ENCODE measurements around the gene ANTKMT. TPM values are rescaled to one million over a fixed set of nuclear protein-coding genes. Genes with fewer than 3 reads are reported as not detected.

Gene ANTKMT
- total and polyA plus RNA-seq, 9 donors: 13.2 to 43.9 (median 21.9) TPM; not detected in 1

DNA sequence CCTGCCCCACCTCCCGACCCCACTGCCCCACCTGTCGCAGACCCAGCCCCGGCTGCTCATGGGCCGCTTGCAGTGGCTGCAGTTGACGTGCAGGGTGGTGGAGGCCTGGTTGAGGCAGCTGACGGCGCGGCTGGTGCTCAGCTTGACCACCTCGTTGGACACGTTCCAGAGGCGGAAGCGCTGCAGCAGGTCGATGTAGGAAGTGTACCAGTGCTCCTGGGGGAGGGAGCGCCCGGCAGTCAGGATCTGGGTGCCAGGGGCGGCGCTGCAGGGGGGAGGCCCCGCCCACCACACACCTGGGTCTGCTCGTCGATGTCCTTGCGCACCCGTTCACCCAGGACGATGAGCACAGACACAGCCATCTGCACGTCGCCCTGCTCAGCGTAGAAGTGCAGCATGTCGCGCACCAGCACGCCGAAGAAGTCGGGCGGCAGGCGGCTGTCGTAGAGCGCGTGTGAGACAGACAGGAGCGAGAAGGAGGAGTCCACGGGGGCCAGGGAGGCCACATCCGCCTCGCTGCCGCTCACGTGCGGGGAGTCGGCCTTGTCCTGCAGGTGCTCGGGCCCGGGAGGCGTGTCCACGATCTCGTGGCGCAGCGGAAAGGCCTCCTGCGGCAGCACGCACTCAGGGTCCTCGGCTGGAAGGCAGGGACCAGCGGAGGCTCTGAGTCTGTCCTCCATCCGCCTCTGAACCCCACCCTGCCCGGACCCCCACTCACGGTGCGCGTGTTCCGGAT lies 35.8 kb upstream of the ANTKMT start:
- Histone ChIP-seq H3K27ac (no peak overlapping the region), H3K9me3 (no peaks in the 10 kb centered on the region), H3K4me3 (peak overlapping the region; percentile 59), H3K36me3 (no peaks in the 10 kb centered on the region), H3K27me3 (no peaks in the 10 kb centered on the region), H3K4me1 (ENCODE audit: insufficient read depth) (peaks cover 34% of the 10 kb centered on the region)
- intact Hi-C loops (cut with DNase I): no loop called here
- peak; percentile 53 to 73 (median 68) for DNase-seq
- 89 to 92% (median 90%) methylated on average over 59 to 61 of the region's 61 CpGs for WGBS, 3 donors
- TF ChIP-seq, protein P1, sequence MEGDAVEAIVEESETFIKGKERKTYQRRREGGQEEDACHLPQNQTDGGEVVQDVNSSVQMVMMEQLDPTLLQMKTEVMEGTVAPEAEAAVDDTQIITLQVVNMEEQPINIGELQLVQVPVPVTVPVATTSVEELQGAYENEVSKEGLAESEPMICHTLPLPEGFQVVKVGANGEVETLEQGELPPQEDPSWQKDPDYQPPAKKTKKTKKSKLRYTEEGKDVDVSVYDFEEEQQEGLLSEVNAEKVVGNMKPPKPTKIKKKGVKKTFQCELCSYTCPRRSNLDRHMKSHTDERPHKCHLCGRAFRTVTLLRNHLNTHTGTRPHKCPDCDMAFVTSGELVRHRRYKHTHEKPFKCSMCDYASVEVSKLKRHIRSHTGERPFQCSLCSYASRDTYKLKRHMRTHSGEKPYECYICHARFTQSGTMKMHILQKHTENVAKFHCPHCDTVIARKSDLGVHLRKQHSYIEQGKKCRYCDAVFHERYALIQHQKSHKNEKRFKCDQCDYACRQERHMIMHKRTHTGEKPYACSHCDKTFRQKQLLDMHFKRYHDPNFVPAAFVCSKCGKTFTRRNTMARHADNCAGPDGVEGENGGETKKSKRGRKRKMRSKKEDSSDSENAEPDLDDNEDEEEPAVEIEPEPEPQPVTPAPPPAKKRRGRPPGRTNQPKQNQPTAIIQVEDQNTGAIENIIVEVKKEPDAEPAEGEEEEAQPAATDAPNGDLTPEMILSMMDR (IDR thresholded peaks at IDR 0.05): no peak
- TF ChIP-seq EP300 (IDR thresholded peaks at IDR 0.05) (no peak), POLR2A (IDR thresholded peaks at IDR 0.05) (no peak)

DNA sequence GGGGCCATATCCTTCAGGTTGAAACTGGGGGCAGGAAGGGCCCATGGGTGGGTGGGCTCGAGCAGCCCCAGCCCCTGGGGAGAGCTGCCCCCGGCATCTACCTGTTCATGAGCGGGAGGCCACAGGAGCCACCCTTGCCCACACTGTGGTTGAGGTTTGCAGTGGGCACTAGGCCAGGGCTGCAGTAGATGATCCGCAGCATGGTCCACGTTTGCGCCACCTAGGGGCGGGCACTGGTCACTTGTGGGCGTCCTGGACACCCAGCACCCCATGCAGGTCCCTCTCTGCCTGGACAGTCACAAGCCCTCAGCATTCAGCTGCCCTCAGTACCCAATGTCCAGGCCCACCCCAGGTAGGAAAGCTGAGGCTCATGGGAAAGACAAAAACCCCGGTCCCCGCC lies 35.0 kb upstream of the ANTKMT start:
- H3K27ac ChIP-seq: no peak overlapping the region
- TF ChIP-seq POLR2A (IDR thresholded peaks at IDR 0.05) (no peak), EP300 (IDR thresholded peaks at IDR 0.05) (no peak)
- TF ChIP-seq, protein P1 (IDR thresholded peaks at IDR 0.05): no peak
- peak; percentile 29 to 68 (median 57) for DNase-seq
- H3K4me3 ChIP-seq: no peak overlapping the region
- peaks cover 35% of the 10 kb centered on the region for H3K4me1 ChIP-seq (ENCODE audit: insufficient read depth)
- intact Hi-C loops (cut with DNase I): no loop called here
- H3K9me3 ChIP-seq: no peaks in the 10 kb centered on the region
- no peaks in the 10 kb centered on the region for H3K36me3 ChIP-seq
- no peaks in the 10 kb centered on the region for H3K27me3 ChIP-seq
- 60 to 75% (median 65%) methylated on average over 10 of the region's 10 CpGs for WGBS, 3 donors

DNA sequence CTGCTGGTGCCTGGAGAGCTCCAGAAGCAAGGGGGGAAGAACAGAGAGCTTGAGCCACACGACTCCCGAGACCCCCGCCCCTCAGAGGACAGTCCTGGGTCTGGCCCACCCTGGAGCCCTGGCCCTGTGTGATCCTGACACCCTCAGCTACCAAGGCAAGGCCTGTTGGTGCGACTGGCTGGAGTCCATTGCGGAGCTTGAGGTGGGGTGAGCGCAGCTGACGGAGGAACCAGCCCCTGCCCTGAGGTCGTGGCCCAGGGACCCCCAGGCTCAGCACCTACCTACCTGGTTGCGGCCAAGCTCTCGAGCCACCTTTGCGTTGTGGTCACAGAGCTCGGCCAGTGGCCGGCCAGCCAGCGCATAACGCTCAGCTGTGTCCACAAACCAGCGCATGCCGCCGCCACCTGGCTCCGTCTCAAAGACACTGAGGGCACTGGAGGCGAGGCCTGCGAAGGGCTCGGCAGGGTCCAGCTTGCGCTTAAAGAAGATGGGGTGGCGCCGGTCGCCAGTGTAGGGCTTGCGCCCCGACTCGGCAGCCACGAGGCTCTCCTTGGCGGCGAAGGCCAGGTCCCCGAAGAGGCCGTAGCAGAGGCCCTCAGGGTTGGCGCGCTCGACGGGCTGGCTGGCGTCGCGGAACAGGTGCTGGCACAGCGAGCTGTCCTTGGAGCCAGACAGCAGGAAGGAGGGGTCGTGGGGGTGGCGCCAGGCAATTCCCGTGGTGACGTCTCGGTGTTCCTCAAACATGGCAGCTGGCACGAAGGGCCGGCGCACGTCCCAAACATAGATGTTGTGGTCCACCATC lies 34.3 kb upstream of the ANTKMT start:
- Histone ChIP-seq H3K27ac (no peak overlapping the region), H3K4me3 (no peak overlapping the region), H3K4me1 (ENCODE audit: insufficient read depth) (peaks cover 29% of the 10 kb centered on the region), H3K36me3 (no peaks in the 10 kb centered on the region), H3K9me3 (no peaks in the 10 kb centered on the region), H3K27me3 (no peaks in the 10 kb centered on the region)
- no peak for TF ChIP-seq EP300 (IDR thresholded peaks at IDR 0.05)
- TF ChIP-seq POLR2A (IDR thresholded peaks at IDR 0.05): no peak
- TF ChIP-seq, protein P1 (IDR thresholded peaks at IDR 0.05): no peak
- peak in 3 of 5 donors; percentile 26 to 50 (median 43) for DNase-seq
- intact Hi-C loops (cut with DNase I): no loop called here
- 88 to 91% (median 89%) methylated on average over 51 of the region's 51 CpGs for WGBS, 3 donors

DNA sequence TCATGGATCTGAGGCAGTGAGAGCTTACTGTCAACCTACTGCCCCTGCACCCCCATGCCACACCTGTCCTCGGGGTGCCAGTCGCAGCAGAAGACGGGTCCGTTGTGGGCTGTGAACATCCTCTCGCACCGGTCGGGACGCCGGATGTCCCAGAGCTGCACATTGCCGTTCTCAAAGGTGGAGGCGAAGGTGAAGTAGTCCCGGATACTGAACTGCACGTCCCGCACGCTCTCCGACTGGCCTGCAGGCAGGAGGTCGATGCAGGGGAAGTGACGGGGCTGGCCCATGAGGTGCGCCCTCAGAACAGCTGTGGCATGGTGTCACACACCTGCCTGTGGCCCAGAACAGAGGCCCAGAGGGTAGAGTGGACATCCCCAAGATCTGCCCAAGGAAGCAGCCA lies 33.4 kb upstream of the ANTKMT start:
- no peaks in the 10 kb centered on the region for H3K9me3 ChIP-seq
- TF ChIP-seq EP300 (IDR thresholded peaks at IDR 0.05): no peak
- no peak for TF ChIP-seq POLR2A (IDR thresholded peaks at IDR 0.05)
- TF ChIP-seq, protein P1 (IDR thresholded peaks at IDR 0.05): no peak
- H3K27ac ChIP-seq: no peak overlapping the region
- intact Hi-C loops (cut with DNase I): no loop called here
- WGBS, 3 donors: 88 to 93% (median 92%) methylated on average over 19 of the region's 19 CpGs
- H3K27me3 ChIP-seq: no peaks in the 10 kb centered on the region
- no peak for DNase-seq
- H3K4me1 ChIP-seq (ENCODE audit: insufficient read depth): peaks cover 28% of the 10 kb centered on the region
- no peak overlapping the region for H3K4me3 ChIP-seq
- no peaks in the 10 kb centered on the region for H3K36me3 ChIP-seq
